Liver (tissue), 9 donors: ENCODE data around the gene TJP1. TPM values are rescaled to one million over a fixed set of nuclear protein-coding genes. Genes with fewer than 3 reads are reported as not detected.

Experiments used
- DNase-seq: peaks from one replicate; pipeline ENCODE4 v3.0.0-alpha.2; 2017; ENCODE audit warnings: low spot score
- H3K27ac ChIP-seq, 2 donors: one replicate each; pipeline ENCODE4 v1.7.0; 2013; ENCODE audit warnings: inconsistent platforms in 2 of 2, low read length in 2 of 2, control low read depth in 1 of 2, low read depth in 1 of 2, mild to moderate bottlenecking in 1 of 2
- H3K27me3 ChIP-seq, 4 donors: one replicate each; pipeline versions ENCODE4 v1.6.1 to v1.7.0; 2013; ENCODE audit warnings: low read length in 3 of 4, inconsistent platforms in 1 of 4, mild to moderate bottlenecking in 1 of 4, moderate library complexity in 1 of 4; ENCODE audit not compliant: control insufficient read depth in 4 of 4, insufficient read depth in 4 of 4
- H3K36me3 ChIP-seq, 4 donors: one replicate each; pipeline versions ENCODE4 v1.6.1 to v1.7.0; 2013; ENCODE audit warnings: low read length in 3 of 4, mild to moderate bottlenecking in 3 of 4, low read depth in 1 of 4, moderate library complexity in 1 of 4; ENCODE audit not compliant: control insufficient read depth in 4 of 4, insufficient read depth in 3 of 4
- H3K4me1 ChIP-seq, 4 donors: one replicate each; pipeline versions ENCODE4 v1.6.1 to v1.7.0; 2013; ENCODE audit warnings: low read length in 3 of 4, mild to moderate bottlenecking in 3 of 4, moderate library complexity in 1 of 4; ENCODE audit not compliant: control insufficient read depth in 4 of 4, insufficient read depth in 4 of 4
- H3K4me3 ChIP-seq, 3 donors: one replicate each; pipeline versions ENCODE4 v1.6.1 to v1.7.0; 2013; ENCODE audit warnings: low read length in 3 of 3, control low read depth in 1 of 3, low read depth in 1 of 3, mild to moderate bottlenecking in 1 of 3
- H3K9ac ChIP-seq, 2 donors: one replicate each; pipeline ENCODE4 v1.7.0; 2013; ENCODE audit warnings: low read length in 2 of 2, mild to moderate bottlenecking in 2 of 2, moderate library complexity in 2 of 2, control low read depth in 1 of 2, low read depth in 1 of 2
- H3K9me3 ChIP-seq, 4 donors: one replicate each; pipeline versions ENCODE4 v1.6.1 to v1.7.0; 2013; ENCODE audit warnings: low read length in 3 of 4; ENCODE audit not compliant: control insufficient read depth in 4 of 4
- EGR1 ChIP-seq, 2 donors: IDR thresholded peaks; 2 replicates each; pipeline ENCODE4 v1.6.1; 2016 to 2018; ENCODE audit warnings: antibody characterized with exemption in 2 of 2, low read depth in 2 of 2
- FOXA1 ChIP-seq: IDR thresholded peaks from 2 replicates; pipeline ENCODE4 v1.6.1; 2016; ENCODE audit warnings: antibody characterized with exemption
- FOXA2 ChIP-seq: IDR thresholded peaks from 2 replicates; pipeline ENCODE4 v1.6.1; 2016; ENCODE audit warnings: antibody characterized with exemption
- GABPA ChIP-seq, 2 donors: IDR thresholded peaks in 1 of 2; conservative IDR thresholded peaks in 1 of 2; 2 replicates each; pipeline ENCODE4 v1.6.1; 2016; ENCODE audit warnings: antibody characterized with exemption in 2 of 2, mild to moderate bottlenecking in 1 of 2, moderate library complexity in 1 of 2
- HNF4A ChIP-seq, 2 donors: conservative IDR thresholded peaks; 2 replicates each; pipeline ENCODE4 v1.6.1; 2016; ENCODE audit warnings: antibody characterized with exemption in 2 of 2, mild to moderate bottlenecking in 2 of 2
- HNF4G ChIP-seq: IDR thresholded peaks from 2 replicates; pipeline ENCODE4 v1.6.1; 2016; ENCODE audit warnings: antibody characterized with exemption
- JUND ChIP-seq, 2 donors: IDR thresholded peaks; 2 replicates each; pipeline ENCODE4 v1.6.1; 2016; ENCODE audit warnings: antibody characterized with exemption in 2 of 2
- ZBTB33 ChIP-seq: IDR thresholded peaks from 2 replicates; pipeline ENCODE4 v1.6.1; 2016; ENCODE audit warnings: antibody characterized with exemption
- WGBS: extraction: QIAGEN DNeasy Blood & Tissue Kit; methylation state at CpG from one replicate; pipeline ENCODE4 v1.1.7; 2013; 5-methylcytosine and 5-hydroxymethylcytosine counted together
- polyA plus RNA-seq, 2 donors: library from polyadenylated mRNA; stranded (reverse) in 1 of 2; unstranded in 1 of 2; fragments of 200-250 nt in 1 of 2; fragments of >200 nt in 1 of 2; fragmentation: Nextera tagmentation in 1 of 2; extraction: Ambion mirVana in 1 of 2; gene quantifications; one replicate each; pipeline versions ENCODE4 v1.2.1 to v1.2.3, GENCODE V29; 2013 to 2015
- total RNA-seq, 2 donors: library from RNA; depleted of rRNA; stranded (reverse); fragments of >200 nt; gene quantifications; one replicate each; pipeline ENCODE4 v1.2.3, GENCODE V29; 2014
- TF ChIP-seq, protein P1 (sequence below): IDR thresholded peaks from 2 replicates; pipeline ENCODE4 v1.6.1; 2016; ENCODE audit warnings: antibody characterized with exemption
- TF ChIP-seq, protein P2 (sequence below): fragments of 150-350 bp; IDR thresholded peaks from 2 replicates; pipeline ENCODE4 v1.5.1; 2017; ENCODE audit warnings: improper control_type of control experiment, low read depth, low read length; ENCODE audit not compliant: missing input control
- TF ChIP-seq, protein P3 (sequence below): IDR thresholded peaks from 2 replicates; pipeline ENCODE4 v1.6.1; 2016; ENCODE audit warnings: antibody characterized with exemption
- donor health status: healthy.
- donor health status: healthy.
- donor health status: healthy.
- donor health status: healthy.
- donor health status: healthy.

TJP1 gene
- total and polyA plus RNA-seq, 4 donors: 12.6 to 40.4 (median 16.9) TPM

- Histone ChIP-seq H3K36me3 (no peaks in the 10 kb centered on the region), H3K4me3 (no peak overlapping the region), H3K9me3 (no peaks in the 10 kb centered on the region), H3K4me1 (peaks cover 10 to 39% (median 26%) of the 10 kb centered on the region in 4 donors), H3K27ac (no peak overlapping the region), H3K27me3 (no peaks in the 10 kb centered on the region), H3K9ac (no peak overlapping the region)
- TF ChIP-seq, protein P1, sequence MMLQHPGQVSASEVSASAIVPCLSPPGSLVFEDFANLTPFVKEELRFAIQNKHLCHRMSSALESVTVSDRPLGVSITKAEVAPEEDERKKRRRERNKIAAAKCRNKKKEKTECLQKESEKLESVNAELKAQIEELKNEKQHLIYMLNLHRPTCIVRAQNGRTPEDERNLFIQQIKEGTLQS: no peak
- TF ChIP-seq, protein P2, sequence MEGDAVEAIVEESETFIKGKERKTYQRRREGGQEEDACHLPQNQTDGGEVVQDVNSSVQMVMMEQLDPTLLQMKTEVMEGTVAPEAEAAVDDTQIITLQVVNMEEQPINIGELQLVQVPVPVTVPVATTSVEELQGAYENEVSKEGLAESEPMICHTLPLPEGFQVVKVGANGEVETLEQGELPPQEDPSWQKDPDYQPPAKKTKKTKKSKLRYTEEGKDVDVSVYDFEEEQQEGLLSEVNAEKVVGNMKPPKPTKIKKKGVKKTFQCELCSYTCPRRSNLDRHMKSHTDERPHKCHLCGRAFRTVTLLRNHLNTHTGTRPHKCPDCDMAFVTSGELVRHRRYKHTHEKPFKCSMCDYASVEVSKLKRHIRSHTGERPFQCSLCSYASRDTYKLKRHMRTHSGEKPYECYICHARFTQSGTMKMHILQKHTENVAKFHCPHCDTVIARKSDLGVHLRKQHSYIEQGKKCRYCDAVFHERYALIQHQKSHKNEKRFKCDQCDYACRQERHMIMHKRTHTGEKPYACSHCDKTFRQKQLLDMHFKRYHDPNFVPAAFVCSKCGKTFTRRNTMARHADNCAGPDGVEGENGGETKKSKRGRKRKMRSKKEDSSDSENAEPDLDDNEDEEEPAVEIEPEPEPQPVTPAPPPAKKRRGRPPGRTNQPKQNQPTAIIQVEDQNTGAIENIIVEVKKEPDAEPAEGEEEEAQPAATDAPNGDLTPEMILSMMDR: no peak
- TF ChIP-seq FOXA2 (no peak), HNF4A (conservative IDR thresholded peaks at IDR 0.05) (no peak), EGR1 (IDR thresholded peaks at IDR 0.05; ENCODE audit: low read depth in 2 of 2) (no peak), HNF4G (no peak), FOXA1 (no peak), ZBTB33 (no peak), GABPA (IDR thresholded peaks at IDR 0.05 in 1 of 2, conservative IDR thresholded peaks at IDR 0.05 in 1 of 2) (no peak)
- TF ChIP-seq, protein P3, sequence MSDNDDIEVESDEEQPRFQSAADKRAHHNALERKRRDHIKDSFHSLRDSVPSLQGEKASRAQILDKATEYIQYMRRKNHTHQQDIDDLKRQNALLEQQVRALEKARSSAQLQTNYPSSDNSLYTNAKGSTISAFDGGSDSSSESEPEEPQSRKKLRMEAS: no peak
- peak; percentile 21 for DNase-seq
- WGBS: 65% methylated on average over 8 of the region's 8 CpGs
Measured at GRCh38 chr15:29686445-29687203, 135.6 kb downstream of the TJP1 start.

DNA sequence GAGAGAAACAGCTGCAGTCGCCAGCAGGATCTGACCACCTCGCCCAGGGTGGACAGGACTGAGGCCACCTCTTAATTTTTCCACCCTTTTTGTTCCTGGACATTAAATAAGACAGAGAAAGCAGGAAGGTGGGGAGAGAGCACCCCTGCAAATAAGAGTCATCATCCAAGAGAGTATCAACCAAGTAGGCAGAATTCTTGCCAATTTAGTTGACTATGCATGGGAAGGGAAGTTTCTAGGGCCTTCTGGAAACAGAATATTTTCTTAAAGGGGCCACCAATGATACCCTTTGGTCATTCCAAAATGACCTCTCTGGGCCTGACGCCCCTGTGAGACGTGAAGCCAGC lies 136.2 kb downstream of the TJP1 start:
- no peaks in the 10 kb centered on the region for H3K36me3 ChIP-seq
- DNase-seq: no peak
- peaks cover 10 to 33% (median 21%) of the 10 kb centered on the region in 4 donors for H3K4me1 ChIP-seq
- no peaks in the 10 kb centered on the region for H3K27me3 ChIP-seq
- 91% methylated on average over 4 of the region's 4 CpGs for WGBS
- no peak for TF ChIP-seq JUND (IDR thresholded peaks at IDR 0.05)
- H3K27ac ChIP-seq: no peak overlapping the region
- H3K4me3 ChIP-seq: no peak overlapping the region
- H3K9me3 ChIP-seq: no peaks in the 10 kb centered on the region
- H3K9ac ChIP-seq: no peak overlapping the region
